ENCODE results near the gene SOD2. TPM values are rescaled to one million over a fixed set of nuclear protein-coding genes. Genes with fewer than 3 reads are reported as not detected.

Gene SOD2
- total and polyA plus RNA-seq, 2 donors (not counting 1 experiment from before 2014, with no cell fraction given): 96.1 to 1,311 TPM

GRCh38 chr6:159655409-159655988 is 37.5 kb downstream of the SOD2 start:
- Histone ChIP-seq H3K4me1 (ENCODE audit: control insufficient read depth, extremely low read depth, insufficient read depth, low read length) (no peaks in the 10 kb centered on the region), H3K36me3 (ENCODE audit: control insufficient read depth, insufficient read depth, low read length) (no peaks in the 10 kb centered on the region), H3K4me3 (replicated peaks in 1 of 4; ENCODE audit: control extremely low read depth in 1 of 4, insufficient read depth in 1 of 4, low read depth in 3 of 4, low read length in 4 of 4) (no peak overlapping the region), H3K9me3 (ENCODE audit: control insufficient read depth, insufficient read depth, low read depth, low read length) (no peaks in the 10 kb centered on the region), H2AFZ (ENCODE audit: low read length) (no peak overlapping the region), H3K4me2 (ENCODE audit: extremely low read depth, insufficient read depth, low read length) (no peak overlapping the region), H3K27ac (ENCODE audit: insufficient read depth, low read length) (no peak overlapping the region), H4K20me1 (ENCODE audit: control insufficient read depth, extremely low read depth, insufficient read depth, low read length) (no peaks in the 10 kb centered on the region), H3K27me3 (ENCODE audit: control insufficient read depth, insufficient read depth, low read length) (no peaks in the 10 kb centered on the region), H3K79me2 (ENCODE audit: control insufficient read depth, insufficient read depth, low read length) (no peaks in the 10 kb centered on the region), H3K9ac (ENCODE audit: insufficient read depth, low read length) (no peak overlapping the region)
- DNase-seq (ENCODE audit: low read depth in 2 of 2): no peak
- TF ChIP-seq EZH2 (IDR thresholded peaks at IDR 0.05; ENCODE audit: low read length, missing control alignments) (no peak), CTCF (conservative IDR thresholded peaks at IDR 0.05 in 1 of 2, IDR thresholded peaks at IDR 0.05 in 1 of 2; ENCODE audit: low read depth in 1 of 2, low read length in 2 of 2) (no peak)

GRCh38 chr6:159654483-159655098 is 38.5 kb downstream of the SOD2 start:
- no peaks in the 10 kb centered on the region for H4K20me1 ChIP-seq (ENCODE audit: control insufficient read depth, extremely low read depth, insufficient read depth, low read length)
- no peaks in the 10 kb centered on the region for H3K36me3 ChIP-seq (ENCODE audit: control insufficient read depth, insufficient read depth, low read length)
- H3K27ac ChIP-seq (ENCODE audit: insufficient read depth, low read length): no peak overlapping the region
- DNase-seq (ENCODE audit: low read depth in 2 of 2): peak; percentile 55 to 79
- H3K4me3 ChIP-seq (replicated peaks in 1 of 4; ENCODE audit: control extremely low read depth in 1 of 4, insufficient read depth in 1 of 4, low read depth in 3 of 4, low read length in 4 of 4): no peak overlapping the region
- no peak overlapping the region for H3K4me2 ChIP-seq (ENCODE audit: extremely low read depth, insufficient read depth, low read length)
- no peak for TF ChIP-seq EZH2 (IDR thresholded peaks at IDR 0.05; ENCODE audit: low read length, missing control alignments)
- peak; percentile 33 to 42 for TF ChIP-seq CTCF (conservative IDR thresholded peaks at IDR 0.05 in 1 of 2, IDR thresholded peaks at IDR 0.05 in 1 of 2; ENCODE audit: low read depth in 1 of 2, low read length in 2 of 2)
- no peaks in the 10 kb centered on the region for H3K79me2 ChIP-seq (ENCODE audit: control insufficient read depth, insufficient read depth, low read length)
- H3K4me1 ChIP-seq (ENCODE audit: control insufficient read depth, extremely low read depth, insufficient read depth, low read length): no peaks in the 10 kb centered on the region
- no peaks in the 10 kb centered on the region for H3K9me3 ChIP-seq (ENCODE audit: control insufficient read depth, insufficient read depth, low read depth, low read length)
- H2AFZ ChIP-seq (ENCODE audit: low read length): no peak overlapping the region
- H3K27me3 ChIP-seq (ENCODE audit: control insufficient read depth, insufficient read depth, low read length): no peaks in the 10 kb centered on the region
- H3K9ac ChIP-seq (ENCODE audit: insufficient read depth, low read length): no peak overlapping the region

GRCh38 chr6:159650314-159650713 is 42.7 kb downstream of the SOD2 start:
- no peak for TF ChIP-seq EZH2 (IDR thresholded peaks at IDR 0.05; ENCODE audit: low read length, missing control alignments)
- TF ChIP-seq CTCF (conservative IDR thresholded peaks at IDR 0.05 in 1 of 2, IDR thresholded peaks at IDR 0.05 in 1 of 2; ENCODE audit: low read depth in 1 of 2, low read length in 2 of 2): no peak
- Histone ChIP-seq H2AFZ (ENCODE audit: low read length) (no peak overlapping the region), H3K4me2 (ENCODE audit: extremely low read depth, insufficient read depth, low read length) (no peak overlapping the region), H3K4me3 (replicated peaks in 1 of 4; ENCODE audit: control extremely low read depth in 1 of 4, insufficient read depth in 1 of 4, low read depth in 3 of 4, low read length in 4 of 4) (no peak overlapping the region), H3K36me3 (ENCODE audit: control insufficient read depth, insufficient read depth, low read length) (no peaks in the 10 kb centered on the region), H3K27ac (ENCODE audit: insufficient read depth, low read length) (no peak overlapping the region), H3K9ac (ENCODE audit: insufficient read depth, low read length) (no peak overlapping the region), H3K79me2 (ENCODE audit: control insufficient read depth, insufficient read depth, low read length) (no peaks in the 10 kb centered on the region), H3K4me1 (ENCODE audit: control insufficient read depth, extremely low read depth, insufficient read depth, low read length) (no peaks in the 10 kb centered on the region), H3K9me3 (ENCODE audit: control insufficient read depth, insufficient read depth, low read depth, low read length) (no peaks in the 10 kb centered on the region), H3K27me3 (ENCODE audit: control insufficient read depth, insufficient read depth, low read length) (no peaks in the 10 kb centered on the region), H4K20me1 (ENCODE audit: control insufficient read depth, extremely low read depth, insufficient read depth, low read length) (no peaks in the 10 kb centered on the region)
- DNase-seq (ENCODE audit: low read depth in 2 of 2): no peak
